Spleen (tissue), 11 donors: Measurements from ENCODE around the gene LIN7A. TPM values are rescaled to one million over a fixed set of nuclear protein-coding genes. Genes with fewer than 3 reads are reported as not detected.

Source experiments
- DNase-seq: peaks from one replicate; pipeline ENCODE4 v3.0.0-alpha.2; 2020
- H3K27ac ChIP-seq, 8 donors: fragments of 200-600 bp; sonication (generic) in 7 of 8; 1 replicate in 4 of 8; 2 replicates in 4 of 8; pipeline versions ENCODE4 v1.5.0 to v1.8.0; 2016 to 2021; ENCODE audit warnings: inconsistent platforms in 4 of 8, mild to moderate bottlenecking in 4 of 8, moderate library complexity in 1 of 8
- H3K27me3 ChIP-seq, 7 donors: fragments of 200-600 bp; sonication (generic) in 6 of 7; replicated peaks in 1 of 7; 1 replicate in 4 of 7; 2 replicates in 3 of 7; pipeline versions ENCODE4 v1.5.0 to v1.8.0; 2016 to 2021; ENCODE audit warnings: inconsistent platforms in 3 of 7, mild to moderate bottlenecking in 1 of 7
- H3K36me3 ChIP-seq, 6 donors: fragments of 200-600 bp; sonication (generic) in 5 of 6; 1 replicate in 4 of 6; 2 replicates in 2 of 6; pipeline versions ENCODE4 v1.5.0 to v1.8.0; 2016 to 2021; ENCODE audit warnings: inconsistent platforms in 2 of 6
- H3K4me1 ChIP-seq, 6 donors: fragments of 200-600 bp; sonication (generic) in 5 of 6; 1 replicate in 3 of 6; 2 replicates in 3 of 6; pipeline versions ENCODE4 v1.5.0 to v1.8.0; 2016 to 2021; ENCODE audit warnings: inconsistent platforms in 3 of 6
- H3K4me3 ChIP-seq, 8 donors: fragments of 200-600 bp; sonication (generic) in 7 of 8; 1 replicate in 4 of 8; 2 replicates in 4 of 8; pipeline versions ENCODE4 v1.5.0 to v1.8.0; 2016 to 2021; ENCODE audit warnings: inconsistent platforms in 4 of 8, mild to moderate bottlenecking in 4 of 8, moderate library complexity in 2 of 8
- H3K9me3 ChIP-seq, 8 donors: fragments of 200-600 bp; sonication (generic) in 7 of 8; 1 replicate in 4 of 8; 2 replicates in 4 of 8; pipeline versions ENCODE4 v1.5.0 to v1.8.0; 2016 to 2021; ENCODE audit warnings: inconsistent platforms in 4 of 8
- CTCF ChIP-seq, 11 experiments: fragments of 200-600 bp in 7 of 11; fragments of 450-650 bp in 4 of 11; sonication (generic) in 4 of 11; IDR thresholded peaks in 8 of 11; conservative IDR thresholded peaks in 3 of 11; 1 replicate in 7 of 11; 2 replicates in 4 of 11; pipeline versions ENCODE4 v1.4.0 to v1.8.0; 2016 to 2021; ENCODE audit warnings: antibody characterized with exemption in 11 of 11, inconsistent platforms in 4 of 11, mild to moderate bottlenecking in 1 of 11
- POLR2A ChIP-seq, 3 donors: fragments of 450-650 bp; IDR thresholded peaks; one replicate each; pipeline ENCODE4 v1.5.1; 2017; ENCODE audit warnings: antibody characterized with exemption in 3 of 3, mild to moderate bottlenecking in 1 of 3
- POLR2AphosphoS5 ChIP-seq, 3 donors: sonication (generic); formaldehyde crosslinking; IDR thresholded peaks; one replicate each; pipeline ENCODE4 v1.5.1; 2017; ENCODE audit warnings: antibody characterized with exemption in 3 of 3
- WGBS, 5 donors: extraction: QIAGEN DNeasy Blood & Tissue Kit in 3 of 5; methylation state at CpG; one replicate each; pipeline versions ENCODE4 v1.1.5 to v1.1.7; 2013 to 2018; 5-methylcytosine and 5-hydroxymethylcytosine counted together
- intact Hi-C: fragments of 100-400 bp; cut with DNase I; formaldehyde crosslinking; loops from one replicate; pipeline ENCODE4 v1.15.0; 2023; ENCODE audit warnings: low total_unique reads
- polyA plus RNA-seq, 3 donors: library from polyadenylated mRNA; stranded (reverse); fragments of 200-250 nt; gene quantifications; one replicate each; pipeline ENCODE4 v1.2.1, GENCODE V29; 2013
- total RNA-seq, 7 donors: library from RNA; depleted of rRNA in 3 of 7; stranded (reverse); fragments of >200 nt in 3 of 7; fragmentation: NEBNext Ultra II Directional in 4 of 7; extraction: Animal tissue kit (Norgen Biotek cat#: 25700) in 4 of 7; gene quantifications; one replicate each; pipeline versions ENCODE4 v1.1.0 to v1.2.1, GENCODE V29; 2016 to 2021
- donor health status: healthy with polysubstance abuse.
- donor health status: DM: no; HTN: no; CAD: no; lungs with moderate emphysema.
- donor health status: DM: no; HTN: no; CAD: no.
- donor health status: Bipolar disorder and iron deficiency.
- donor health status: healthy.
- donor health status: DM: no; HTN: no; CAD: no.
- donor health status: DM: yes; HTN: yes; CAD: no.

Gene LIN7A
- total and polyA plus RNA-seq, 10 donors, result 1.7 to 31.6 (median 13.1) TPM

GRCh38 chr12:80925237-80925636 is 12.5 kb downstream of the LIN7A start:
- no peaks in the 10 kb centered on the region for H3K27me3 ChIP-seq
- peaks cover 0 to 8% (median 0%) of the 10 kb centered on the region in 8 donors for H3K9me3 ChIP-seq
- intact Hi-C loops, result no loop called here
- no peak for DNase-seq
- no peaks in the 10 kb centered on the region for H3K36me3 ChIP-seq
- H3K27ac ChIP-seq, result no peak overlapping the region
- TF ChIP-seq POLR2A (IDR thresholded peaks at IDR 0.05) (no peak), POLR2AphosphoS5 (IDR thresholded peaks at IDR 0.05) (no peak), CTCF (IDR thresholded peaks at IDR 0.05 in 8 of 11, conservative IDR thresholded peaks at IDR 0.05 in 3 of 11) (no peak)
- WGBS, 5 donors, result 88 to 97% (median 94%) methylated on average over 2 of the region's 2 CpGs
- H3K4me3 ChIP-seq, result no peak overlapping the region
- H3K4me1 ChIP-seq, result no peaks in the 10 kb centered on the region

GRCh38 chr12:80924437-80924836 is 13.3 kb downstream of the LIN7A start:
- no peak for DNase-seq
- Histone ChIP-seq H3K4me1 (no peaks in the 10 kb centered on the region), H3K27me3 (no peaks in the 10 kb centered on the region), H3K27ac (no peak overlapping the region), H3K9me3 (peaks cover 0 to 8% (median 0%) of the 10 kb centered on the region in 8 donors), H3K36me3 (no peaks in the 10 kb centered on the region), H3K4me3 (no peak overlapping the region)
- no peak for TF ChIP-seq POLR2AphosphoS5 (IDR thresholded peaks at IDR 0.05)
- no peak for TF ChIP-seq POLR2A (IDR thresholded peaks at IDR 0.05)
- TF ChIP-seq CTCF (IDR thresholded peaks at IDR 0.05 in 8 of 11, conservative IDR thresholded peaks at IDR 0.05 in 3 of 11), result no peak
- intact Hi-C loops, result no loop called here
- 74 to 88% (median 86%) methylated on average over 2 of the region's 2 CpGs for WGBS, 5 donors

- intact Hi-C loops, result no loop called here
- Histone ChIP-seq H3K27ac (no peak overlapping the region), H3K4me1 (no peaks in the 10 kb centered on the region), H3K27me3 (no peaks in the 10 kb centered on the region), H3K4me3 (no peak overlapping the region), H3K36me3 (no peaks in the 10 kb centered on the region), H3K9me3 (no peaks in the 10 kb centered on the region)
- 93 to 98% (median 96%) methylated on average over 4 of the region's 4 CpGs for WGBS, 5 donors
- TF ChIP-seq POLR2A (IDR thresholded peaks at IDR 0.05), result no peak
- no peak for TF ChIP-seq CTCF (IDR thresholded peaks at IDR 0.05 in 8 of 11, conservative IDR thresholded peaks at IDR 0.05 in 3 of 11)
- TF ChIP-seq POLR2AphosphoS5 (IDR thresholded peaks at IDR 0.05), result no peak
- no peak for DNase-seq
Observed at GRCh38 chr12:80920006-80920405, 17.7 kb downstream of the LIN7A start.

GRCh38 chr12:80917651-80918050 is 20.1 kb downstream of the LIN7A start:
- no peak for DNase-seq
- Histone ChIP-seq H3K4me1 (no peaks in the 10 kb centered on the region), H3K9me3 (no peaks in the 10 kb centered on the region), H3K36me3 (no peaks in the 10 kb centered on the region), H3K4me3 (no peak overlapping the region), H3K27me3 (no peaks in the 10 kb centered on the region), H3K27ac (no peak overlapping the region)
- intact Hi-C loops, result no loop called here
- no peak for TF ChIP-seq CTCF (IDR thresholded peaks at IDR 0.05 in 8 of 11, conservative IDR thresholded peaks at IDR 0.05 in 3 of 11)
- no peak for TF ChIP-seq POLR2AphosphoS5 (IDR thresholded peaks at IDR 0.05)
- no peak for TF ChIP-seq POLR2A (IDR thresholded peaks at IDR 0.05)
- WGBS, 5 donors, result 68 to 82% (median 76%) methylated on average over 3 of the region's 3 CpGs
